Activated T-helper 2 cell treated with anti-CD3 and anti-CD28 coated beads, Interferon-gamma antibody, Interleukin-2, Interleukin-4, amounts not matched to agents 10 μg/mL and 5 μg/mL and 100 μg/mL, durations not matched to agents 14 hours and 24 hours and 36 hours (primary cell): ENCODE results near the gene CACNA2D3. TPM values are rescaled to one million over a fixed set of nuclear protein-coding genes. Genes with fewer than 3 reads are reported as not detected.

Experiments
- DNase-seq: peaks from one replicate; pipeline ENCODE4 v3.0.0; 2021; ENCODE audit warnings: low spot score
- H3K27ac Mint-ChIP-seq: one replicate; pipeline ENCODE4 v1.8.0; 2021; ENCODE audit warnings: mixed read lengths
- H3K27me3 Mint-ChIP-seq: one replicate; pipeline ENCODE4 v1.8.0; 2021; ENCODE audit warnings: low read depth, mixed read lengths
- H3K36me3 Mint-ChIP-seq: one replicate; pipeline ENCODE4 v1.8.0; 2021; ENCODE audit warnings: low read depth, mixed read lengths
- H3K4me1 Mint-ChIP-seq: one replicate; pipeline ENCODE4 v1.8.0; 2021; ENCODE audit warnings: low read depth, mixed read lengths
- H3K4me3 Mint-ChIP-seq: one replicate; pipeline ENCODE4 v1.8.0; 2021; ENCODE audit warnings: low read depth, mild to moderate bottlenecking, moderate library complexity, mixed read lengths
- H3K9me3 Mint-ChIP-seq: one replicate; pipeline ENCODE4 v1.8.0; 2021; ENCODE audit warnings: mixed read lengths
- intact Hi-C: fragments of 100-400 bp; cut with micrococcal nuclease; formaldehyde crosslinking; loops from one replicate; pipeline ENCODE4 v1.15.1; 2023
- total RNA-seq: library from RNA; stranded (reverse); gene quantifications from 2 replicates; pipeline ENCODE4 v1.2.3, GENCODE V29; 2022

Gene CACNA2D3
- total RNA-seq, 1 donor from 2014 or later = not detected

DNA sequence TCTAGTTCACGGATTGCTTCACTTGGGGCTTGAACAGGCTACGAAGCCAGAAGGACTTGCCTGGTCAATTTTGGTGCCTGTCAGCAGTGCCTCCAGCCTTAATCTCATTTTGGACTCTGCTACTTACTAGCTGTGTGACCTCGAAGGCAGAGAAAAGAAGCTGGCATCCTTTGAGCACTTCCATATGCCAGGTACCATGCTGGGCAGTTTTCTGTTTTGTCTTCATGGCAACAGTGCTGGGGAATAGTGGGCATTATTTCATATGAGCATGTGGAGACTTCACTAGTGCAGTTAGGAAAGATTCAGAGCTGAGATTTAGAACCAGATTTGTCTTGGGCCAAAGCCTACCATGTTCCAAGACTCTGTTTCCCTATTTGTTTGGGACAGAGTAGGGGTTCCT lies 713.3 kb downstream of the CACNA2D3 start:
- Mint-ChIP-seq H3K9me3 (no peaks in the 10 kb centered on the region), H3K36me3 (no peaks in the 10 kb centered on the region), H3K27me3 (no peaks in the 10 kb centered on the region), H3K27ac (no peak overlapping the region), H3K4me1 (no peaks in the 10 kb centered on the region), H3K4me3 (no peak overlapping the region)
- no peak for DNase-seq
- intact Hi-C loops = no loop called here

DNA sequence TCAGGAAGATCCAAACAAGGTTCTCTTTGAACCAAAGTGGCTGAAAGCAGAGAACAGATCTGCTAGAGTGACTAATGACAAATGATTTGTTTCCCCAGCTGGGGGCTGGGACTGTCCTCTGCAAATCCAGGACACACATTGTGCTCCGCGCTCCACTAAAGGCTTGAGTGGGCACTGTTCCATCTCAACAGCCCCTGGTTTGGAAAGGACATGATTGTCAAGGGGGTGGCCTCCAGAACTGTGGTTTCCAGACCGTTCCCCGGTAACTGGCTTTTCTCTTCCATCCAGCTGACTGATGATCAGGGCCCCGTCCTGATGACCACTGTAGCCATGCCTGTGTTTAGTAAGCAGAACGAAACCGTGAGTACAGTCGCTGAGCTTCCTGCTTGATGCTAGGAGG lies 714.5 kb downstream of the CACNA2D3 start:
- Mint-ChIP-seq H3K4me1 (no peaks in the 10 kb centered on the region), H3K36me3 (no peaks in the 10 kb centered on the region), H3K27ac (no peak overlapping the region), H3K9me3 (no peaks in the 10 kb centered on the region), H3K27me3 (no peaks in the 10 kb centered on the region), H3K4me3 (no peak overlapping the region)
- no peak for DNase-seq
- intact Hi-C loops = no loop called here

DNA sequence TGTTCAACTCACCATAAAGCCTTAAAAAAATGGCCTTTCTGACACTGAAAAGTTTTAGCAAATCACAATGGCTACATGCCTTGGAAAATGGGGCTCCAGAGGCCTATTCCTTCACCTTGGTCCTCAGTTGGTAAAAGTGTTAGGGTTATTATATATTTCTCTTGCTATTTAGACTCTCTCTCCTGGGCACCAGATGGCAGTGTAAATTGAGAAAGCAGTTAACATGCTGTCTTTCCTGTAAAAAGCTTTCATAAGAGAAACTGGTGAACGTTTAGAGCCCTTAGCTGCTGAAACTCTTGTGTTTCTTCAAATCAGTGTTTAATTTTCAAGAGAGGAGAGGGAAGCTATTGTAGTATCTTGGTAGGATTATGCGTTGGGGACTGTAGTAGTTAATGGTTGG lies 715.6 kb downstream of the CACNA2D3 start:
- no peaks in the 10 kb centered on the region for H3K4me1 Mint-ChIP-seq
- no peak overlapping the region for H3K27ac Mint-ChIP-seq
- intact Hi-C loops = no loop called here
- no peak for DNase-seq
- no peak overlapping the region for H3K4me3 Mint-ChIP-seq
- H3K27me3 Mint-ChIP-seq = no peaks in the 10 kb centered on the region
- H3K9me3 Mint-ChIP-seq = no peaks in the 10 kb centered on the region
- H3K36me3 Mint-ChIP-seq = no peaks in the 10 kb centered on the region

DNA sequence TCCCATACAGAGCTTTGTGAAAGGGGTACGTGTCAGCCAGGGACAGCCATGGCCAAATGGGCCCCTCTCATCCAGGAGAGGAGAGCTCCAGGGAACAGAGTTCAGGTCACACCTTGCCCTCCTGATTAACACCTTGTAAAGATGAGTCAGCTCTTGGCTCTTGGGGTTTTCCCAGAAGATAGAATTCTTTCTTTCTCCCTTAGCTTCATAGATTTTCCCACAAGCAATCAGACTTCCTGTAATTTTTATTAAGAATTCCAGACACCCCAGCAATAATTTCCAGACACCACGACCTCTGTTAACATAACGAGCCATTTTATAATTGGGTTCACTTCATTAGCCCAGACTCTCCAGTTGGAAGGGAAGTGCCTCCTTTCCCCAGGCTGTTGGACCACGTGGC lies 719.1 kb downstream of the CACNA2D3 start:
- H3K27ac Mint-ChIP-seq = no peak overlapping the region

DNA sequence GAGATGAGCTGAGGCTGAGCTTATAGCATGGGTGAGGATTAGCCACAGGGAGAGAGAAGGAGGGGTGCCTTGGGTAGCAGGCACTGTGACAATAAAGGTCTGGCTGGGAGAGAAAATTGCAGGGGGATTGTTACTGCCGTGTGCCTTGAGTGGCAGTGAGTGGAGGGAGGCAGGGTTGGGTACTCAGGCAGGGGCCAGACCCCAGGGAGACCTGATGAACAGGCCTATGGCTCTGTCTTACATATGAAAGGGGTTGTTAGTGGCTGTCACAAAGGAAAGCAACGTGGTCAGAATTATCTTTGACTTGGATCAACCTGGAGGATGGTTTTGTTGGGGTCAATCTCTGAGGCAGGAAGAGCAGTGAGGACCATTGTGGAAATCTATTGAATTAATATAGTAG lies 721.0 kb downstream of the CACNA2D3 start:
- Mint-ChIP-seq H3K9me3 (no peaks in the 10 kb centered on the region), H3K4me1 (no peaks in the 10 kb centered on the region), H3K36me3 (no peaks in the 10 kb centered on the region), H3K27me3 (no peaks in the 10 kb centered on the region), H3K27ac (no peak overlapping the region), H3K4me3 (no peak overlapping the region)
- intact Hi-C loops = no loop called here
- DNase-seq = no peak

More for the DNA sequence above, 719.1 kb downstream of the CACNA2D3 start:
- H3K9me3 Mint-ChIP-seq = no peaks in the 10 kb centered on the region
- intact Hi-C loops = no loop called here
- no peaks in the 10 kb centered on the region for H3K36me3 Mint-ChIP-seq
- no peak for DNase-seq
- H3K4me1 Mint-ChIP-seq = no peaks in the 10 kb centered on the region
- no peaks in the 10 kb centered on the region for H3K27me3 Mint-ChIP-seq
- H3K4me3 Mint-ChIP-seq = no peak overlapping the region

DNA sequence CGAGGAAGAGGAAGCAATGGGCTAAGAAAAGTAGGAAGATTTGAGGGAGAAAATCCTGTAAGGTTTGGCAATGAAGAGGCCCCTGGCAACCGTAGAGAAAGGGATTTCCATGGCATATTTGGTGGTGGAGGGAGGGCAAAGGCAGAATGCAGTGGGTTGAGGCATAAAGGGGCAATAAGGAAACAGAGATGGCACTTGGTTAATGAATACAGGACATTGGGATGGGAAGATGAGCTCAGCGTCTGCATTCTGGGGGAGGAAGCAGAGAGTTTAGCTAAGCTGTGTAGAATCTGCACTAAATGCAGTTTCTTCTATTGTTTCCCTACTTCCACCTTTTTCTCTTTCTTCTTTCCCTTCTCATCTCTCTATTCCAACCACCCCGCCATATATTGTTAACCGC lies 721.9 kb downstream of the CACNA2D3 start:
- Mint-ChIP-seq H3K27ac (no peak overlapping the region), H3K4me1 (no peaks in the 10 kb centered on the region), H3K4me3 (no peak overlapping the region), H3K9me3 (no peaks in the 10 kb centered on the region), H3K27me3 (no peaks in the 10 kb centered on the region), H3K36me3 (no peaks in the 10 kb centered on the region)
- DNase-seq = no peak
- intact Hi-C loops = no loop called here

DNA sequence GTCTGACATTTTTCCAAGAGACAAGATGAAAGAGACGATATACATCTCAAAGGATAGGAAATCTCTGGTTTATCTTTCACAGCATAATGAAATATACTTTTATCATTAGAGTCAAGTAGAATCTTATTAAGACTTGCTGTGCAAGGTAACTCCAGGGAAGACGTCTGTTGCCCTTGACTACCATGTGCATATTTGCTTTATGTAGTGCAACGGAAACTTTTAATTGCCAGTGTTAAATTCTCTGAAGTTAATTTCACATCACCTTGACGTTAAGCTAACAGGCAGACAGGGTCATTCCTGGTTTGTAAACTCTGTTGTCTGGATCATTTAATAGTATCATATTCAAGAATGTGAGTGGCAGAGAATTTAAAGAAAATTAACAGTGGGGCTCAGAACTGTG lies 722.7 kb downstream of the CACNA2D3 start:
- no peaks in the 10 kb centered on the region for H3K36me3 Mint-ChIP-seq
- DNase-seq = no peak
- no peaks in the 10 kb centered on the region for H3K27me3 Mint-ChIP-seq
- no peaks in the 10 kb centered on the region for H3K9me3 Mint-ChIP-seq
- no peaks in the 10 kb centered on the region for H3K4me1 Mint-ChIP-seq
- H3K27ac Mint-ChIP-seq = no peak overlapping the region
- H3K4me3 Mint-ChIP-seq = no peak overlapping the region
- intact Hi-C loops = no loop called here

DNA sequence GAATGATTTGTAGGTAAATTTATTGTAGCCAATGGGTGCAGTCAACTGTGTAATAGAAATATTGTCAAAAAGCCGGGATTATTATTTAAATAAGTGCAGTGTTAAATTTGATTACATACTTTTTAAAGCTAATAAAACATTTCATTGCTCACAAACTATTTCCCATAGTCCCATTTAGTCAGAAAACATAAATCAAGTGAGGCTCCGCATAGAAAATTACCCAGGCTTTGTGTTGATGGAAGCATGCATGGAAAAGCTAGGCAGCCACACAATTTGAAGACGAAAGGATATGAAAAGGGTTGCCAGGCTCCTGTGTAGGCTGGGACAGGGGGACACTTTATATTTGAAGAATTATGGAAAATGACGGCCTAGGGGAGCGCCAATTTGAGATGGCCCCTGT lies 723.2 kb downstream of the CACNA2D3 start:
- H3K36me3 Mint-ChIP-seq = no peaks in the 10 kb centered on the region

DNA sequence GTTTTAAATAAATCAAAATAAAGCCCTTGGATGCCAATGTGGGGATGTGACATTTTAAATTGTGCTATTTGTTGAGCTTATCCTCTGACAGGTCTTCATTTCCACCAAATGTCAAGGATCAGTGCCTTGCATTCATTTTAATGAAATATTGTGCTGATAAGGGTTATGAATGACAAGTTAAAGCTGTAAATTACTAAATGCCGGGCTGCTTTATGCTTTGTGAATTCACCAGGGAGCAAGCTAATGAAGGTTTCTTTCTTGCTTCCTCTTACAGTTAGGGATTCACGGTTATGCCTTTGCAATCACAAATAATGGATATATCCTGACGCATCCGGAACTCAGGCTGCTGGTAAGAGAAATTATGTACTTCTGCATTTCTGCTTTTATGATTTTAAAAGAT lies 723.8 kb downstream of the CACNA2D3 start:
- H3K27ac Mint-ChIP-seq = no peak overlapping the region
- H3K9me3 Mint-ChIP-seq = no peaks in the 10 kb centered on the region
- no peaks in the 10 kb centered on the region for H3K4me1 Mint-ChIP-seq
- DNase-seq = no peak
- no peaks in the 10 kb centered on the region for H3K36me3 Mint-ChIP-seq
- H3K4me3 Mint-ChIP-seq = no peak overlapping the region
- H3K27me3 Mint-ChIP-seq = no peaks in the 10 kb centered on the region
- intact Hi-C loops = no loop called here

More for the DNA sequence above, 723.2 kb downstream of the CACNA2D3 start:
- H3K4me1 Mint-ChIP-seq = no peaks in the 10 kb centered on the region
- H3K9me3 Mint-ChIP-seq = no peaks in the 10 kb centered on the region
- H3K27me3 Mint-ChIP-seq = no peaks in the 10 kb centered on the region
- no peak overlapping the region for H3K4me3 Mint-ChIP-seq
- DNase-seq = no peak
- no peak overlapping the region for H3K27ac Mint-ChIP-seq
- intact Hi-C loops = no loop called here

DNA sequence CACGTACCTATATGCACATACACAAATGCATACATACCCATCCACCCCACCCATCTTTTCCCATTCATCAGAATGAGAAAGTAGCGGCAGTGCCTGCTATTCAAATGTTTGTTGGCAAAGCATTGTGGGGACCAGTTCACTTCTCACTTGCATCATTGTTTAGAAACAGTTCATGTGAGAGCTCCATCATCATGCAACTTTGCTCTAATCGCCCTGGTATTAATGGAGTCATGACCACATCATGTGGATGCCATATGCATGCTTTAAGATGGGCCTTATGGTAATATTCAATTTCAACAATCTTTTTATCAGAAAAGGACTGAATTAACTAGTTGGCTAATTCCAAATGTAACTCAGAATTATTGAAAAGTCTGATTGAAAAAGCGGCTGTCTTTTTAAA lies 725.0 kb downstream of the CACNA2D3 start:
- Mint-ChIP-seq H3K4me3 (no peak overlapping the region), H3K9me3 (no peaks in the 10 kb centered on the region), H3K27ac (no peak overlapping the region), H3K27me3 (no peaks in the 10 kb centered on the region), H3K4me1 (no peaks in the 10 kb centered on the region), H3K36me3 (no peaks in the 10 kb centered on the region)
- no peak for DNase-seq
- intact Hi-C loops = no loop called here

DNA sequence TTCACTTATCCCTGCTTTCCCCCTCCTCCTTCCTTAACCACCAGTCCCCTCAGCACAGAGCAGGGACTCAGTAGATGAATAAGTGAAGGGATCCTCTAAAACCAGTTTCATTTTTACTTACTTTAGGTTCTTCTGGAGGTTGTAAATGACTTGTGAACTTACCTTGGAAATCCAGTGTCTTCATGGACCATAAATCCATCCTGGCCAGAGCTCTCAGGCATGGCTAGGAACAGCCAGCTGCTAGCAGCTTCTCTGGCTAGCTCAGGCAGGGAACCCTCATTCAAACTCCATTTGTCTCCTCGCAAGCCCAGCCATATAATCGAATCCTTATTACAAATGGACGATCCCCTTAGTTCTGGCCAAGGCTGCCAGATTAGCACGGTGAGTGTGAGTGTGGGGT lies 727.0 kb downstream of the CACNA2D3 start:
- Mint-ChIP-seq H3K9me3 (no peaks in the 10 kb centered on the region), H3K4me3 (no peak overlapping the region), H3K4me1 (no peaks in the 10 kb centered on the region), H3K36me3 (no peaks in the 10 kb centered on the region), H3K27me3 (no peaks in the 10 kb centered on the region), H3K27ac (no peak overlapping the region)
- DNase-seq = no peak
- intact Hi-C loops = no loop called here

DNA sequence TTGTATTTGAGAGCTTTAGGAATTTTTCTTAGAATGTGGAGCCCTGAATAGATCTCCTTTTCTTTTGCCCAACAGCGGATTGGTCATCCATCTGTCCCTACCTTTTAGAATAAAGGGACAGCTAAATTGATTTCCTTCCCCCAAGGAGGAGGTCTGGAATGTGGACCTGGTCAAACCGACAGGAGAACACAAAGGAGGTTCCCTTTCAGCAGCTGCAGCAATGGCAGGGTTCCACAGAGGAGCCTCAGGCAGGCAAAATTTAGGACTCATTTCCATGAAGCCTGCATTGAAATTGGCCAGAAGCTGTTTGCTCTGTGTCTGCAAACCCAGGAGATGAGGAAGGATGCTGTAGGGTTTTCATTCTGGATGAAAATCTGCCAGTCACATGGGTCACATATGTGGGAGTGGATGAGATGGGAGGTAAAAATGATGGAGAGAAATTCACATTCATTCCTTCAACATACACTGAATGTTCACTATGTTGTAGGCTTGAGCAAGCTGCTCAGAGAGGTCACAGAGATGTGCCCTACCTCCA lies 728.2 kb downstream of the CACNA2D3 start:
- no peak for DNase-seq
- Mint-ChIP-seq H3K9me3 (no peaks in the 10 kb centered on the region), H3K4me3 (no peak overlapping the region), H3K27ac (no peak overlapping the region), H3K4me1 (no peaks in the 10 kb centered on the region), H3K36me3 (no peaks in the 10 kb centered on the region), H3K27me3 (no peaks in the 10 kb centered on the region)
- intact Hi-C loops = loop anchor here (10.0 kb wide), 1 partner anchor 334 kb away; no protein-coding TSS in a partner anchor

DNA sequence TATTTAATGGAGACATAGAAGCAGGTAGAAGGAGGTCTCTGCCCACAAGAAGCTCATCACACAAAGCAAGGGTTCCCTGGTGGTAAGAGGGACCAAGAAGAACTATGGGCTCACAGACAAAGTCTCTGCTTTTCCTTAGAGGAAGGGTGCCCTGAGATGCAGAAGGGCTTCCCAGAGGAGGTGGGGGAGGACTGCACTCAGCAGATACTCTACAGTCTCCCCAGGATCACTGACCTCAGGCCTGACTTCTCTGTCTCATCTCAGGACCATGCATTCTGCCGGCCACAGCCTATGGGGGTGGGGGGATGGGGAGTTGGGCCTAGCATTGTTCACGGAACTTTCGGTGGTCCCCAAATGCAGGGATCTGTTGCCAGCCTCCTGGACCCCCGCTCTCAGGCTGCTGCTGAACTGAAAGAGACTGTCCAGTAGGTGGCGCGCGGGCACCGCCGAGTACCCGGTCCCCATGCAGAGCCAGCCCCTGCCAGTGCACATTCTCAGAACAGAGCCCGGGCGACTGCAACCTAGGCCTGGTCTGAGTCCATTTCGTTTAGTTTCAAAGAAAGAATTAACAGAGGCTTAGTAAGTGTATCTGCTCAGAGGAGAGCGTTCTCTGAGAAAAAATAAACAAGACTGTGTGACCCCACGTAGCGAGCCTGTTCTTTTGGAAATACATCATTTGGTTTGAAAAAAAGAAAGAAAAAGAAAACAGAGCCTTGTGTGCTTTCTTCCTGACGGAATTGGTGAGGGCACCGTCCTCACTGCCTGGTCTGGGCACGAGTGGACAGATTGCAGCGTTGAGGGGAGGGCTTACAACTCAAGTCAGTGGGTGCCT lies 731.4 kb downstream of the CACNA2D3 start:
- peak; percentile 10 for DNase-seq
- no peaks in the 10 kb centered on the region for H3K4me1 Mint-ChIP-seq
- intact Hi-C loops = loop anchor here (10.0 kb wide), 1 partner anchor 331 kb away; no protein-coding TSS in a partner anchor
- no peaks in the 10 kb centered on the region for H3K27me3 Mint-ChIP-seq
- H3K36me3 Mint-ChIP-seq = no peaks in the 10 kb centered on the region
- H3K4me3 Mint-ChIP-seq = no peak overlapping the region
- H3K27ac Mint-ChIP-seq = no peak overlapping the region
- H3K9me3 Mint-ChIP-seq = no peaks in the 10 kb centered on the region
